Measurements from ENCODE around the gene SLC11A2.
A peak's percentile ranks its signal among the peaks of the same experiment; 100 is the strongest.

Gene SLC11A2

GRCh38 chr12:51025836-51026638 is at the start of gene SLC11A2:
Gene SLC11A2, minus strand, starts transcription at chr12:51026384. Its CDS starts 15,656 bp downstream, at chr12:51010728.
- no peak for TF ChIP-seq CTCF (IDR thresholded peaks at IDR 0.05; ENCODE audit: insufficient read depth, low read length, missing control alignments)
- POLR2A ChIA-PET, result interaction anchor here (1.2 to 1.4 kb wide), 3 partner anchors 18 to 262 kb away, joined by 4 read pairs; no protein-coding TSS in a partner anchor
- peak within 1 kb of the TSS; percentile 95 for H3K4me3 ChIP-seq (ENCODE audit: low read depth, low read length)
- CTCF ChIA-PET, result interaction anchor here (0.7 to 3.8 kb wide), 12 partner anchors 10 to 324 kb away, joined by 3 to 15 read pairs (median 5); partner anchors contain the start of gene LETMD1
- peak; percentile 59 for DNase-seq (ENCODE audit: low read depth, low spot score)

GRCh38 chr12:51075390-51075789 is 49.2 kb upstream of the SLC11A2 start:
- no peak for TF ChIP-seq CTCF (IDR thresholded peaks at IDR 0.05; ENCODE audit: insufficient read depth, low read length, missing control alignments)
- H3K4me3 ChIP-seq (ENCODE audit: low read depth, low read length), result no peak overlapping the region
- ChIA-PET POLR2A (interaction anchor here (1.7 kb wide), 1 partner anchor 8 kb away, joined by 20 read pairs; the partner anchor contains the start of gene CSRNP2), CTCF (interaction anchor here (1.2 to 1.6 kb wide), 3 partner anchors 23 to 266 kb away, joined by 4 to 6 read pairs (median 5); no protein-coding TSS in a partner anchor)
- DNase-seq (ENCODE audit: low read depth, low spot score), result no peak

- no peak for DNase-seq (ENCODE audit: low read depth, low spot score)
- ChIA-PET CTCF (interaction anchor here (0.6 to 1.3 kb wide), 3 partner anchors 9 to 280 kb away, joined by 3 to 4 read pairs (median 3); no protein-coding TSS in a partner anchor), POLR2A (interaction anchor here (0.7 kb wide), 1 partner anchor 26 kb away, joined by 4 read pairs; no protein-coding TSS in a partner anchor)
- no peak overlapping the region for H3K4me3 ChIP-seq (ENCODE audit: low read depth, low read length)
- TF ChIP-seq CTCF (IDR thresholded peaks at IDR 0.05; ENCODE audit: insufficient read depth, low read length, missing control alignments), result no peak
Measured at GRCh38 chr12:51071663-51072062, 45.5 kb upstream of the SLC11A2 start.

GRCh38 chr12:51070004-51070403 is 43.8 kb upstream of the SLC11A2 start:
- no peak for DNase-seq (ENCODE audit: low read depth, low spot score)
- CTCF ChIA-PET, result interaction anchor here (1.3 kb wide), 1 partner anchor 9 kb away, joined by 3 read pairs; no protein-coding TSS in a partner anchor
- no peak overlapping the region for H3K4me3 ChIP-seq (ENCODE audit: low read depth, low read length)
- no peak for TF ChIP-seq CTCF (IDR thresholded peaks at IDR 0.05; ENCODE audit: insufficient read depth, low read length, missing control alignments)
- POLR2A ChIA-PET, result no interaction called here

- no peak for TF ChIP-seq CTCF (IDR thresholded peaks at IDR 0.05; ENCODE audit: insufficient read depth, low read length, missing control alignments)
- no peak for DNase-seq (ENCODE audit: low read depth, low spot score)
- CTCF ChIA-PET, result no interaction called here
- H3K4me3 ChIP-seq (ENCODE audit: low read depth, low read length), result no peak overlapping the region
- POLR2A ChIA-PET, result no interaction called here
Measured at GRCh38 chr12:51067771-51068170, 41.6 kb upstream of the SLC11A2 start.

- no peak overlapping the region for H3K4me3 ChIP-seq (ENCODE audit: low read depth, low read length)
- CTCF ChIA-PET, result interaction anchor here (1.5 kb wide), 1 partner anchor 274 kb away, joined by 4 read pairs; no protein-coding TSS in a partner anchor
- POLR2A ChIA-PET, result no interaction called here
- no peak for DNase-seq (ENCODE audit: low read depth, low spot score)
- no peak for TF ChIP-seq CTCF (IDR thresholded peaks at IDR 0.05; ENCODE audit: insufficient read depth, low read length, missing control alignments)
Measured at GRCh38 chr12:51067229-51067628, 41.0 kb upstream of the SLC11A2 start.
